ENCODE results near the gene SENP8. TPM values are rescaled to one million over a fixed set of nuclear protein-coding genes. Genes with fewer than 3 reads are reported as not detected.

The SENP8 gene
- total RNA-seq, 3 donors from 2014 or later (not counting 1 experiment from before 2014, with no cell fraction given): 0.27 to 0.45 (median 0.28) TPM

DNA sequence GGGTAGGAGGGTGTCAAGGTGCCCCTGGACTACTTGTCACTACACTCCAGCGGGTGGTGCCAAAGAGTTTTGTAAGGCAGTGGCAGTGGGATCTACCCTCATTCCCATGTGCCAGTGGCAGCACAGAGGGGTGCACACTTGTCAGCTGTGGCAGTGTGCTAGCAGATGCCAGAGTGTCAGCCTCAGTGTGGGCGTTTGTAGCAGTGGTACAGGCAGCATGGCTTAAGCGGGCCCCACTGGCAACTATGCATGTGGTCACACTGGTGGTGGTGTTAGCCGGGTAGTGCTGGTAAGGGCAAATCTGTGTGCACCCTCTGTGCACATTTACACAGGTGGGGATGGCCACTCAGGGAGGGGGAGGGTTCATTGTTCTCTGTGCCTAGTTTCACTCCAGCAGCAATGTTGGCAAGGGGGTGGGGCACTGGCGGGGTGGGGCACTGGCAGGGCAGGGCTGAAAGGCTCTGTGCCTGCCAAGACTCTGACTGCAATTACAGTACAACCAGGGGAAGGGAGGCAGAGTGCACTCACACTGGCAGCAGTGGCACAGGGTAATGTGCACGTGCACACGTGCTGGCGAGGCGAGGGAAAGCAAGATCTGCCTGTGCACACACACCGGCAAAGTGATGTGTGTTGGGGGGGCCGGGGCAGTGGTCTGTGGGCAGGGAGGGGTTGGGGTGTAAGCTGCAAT lies 32.0 kb upstream of the SENP8 start:
- no peak for ATAC-seq
- no peaks in the 10 kb centered on the region for H3K36me3 ChIP-seq (ENCODE audit: control insufficient read depth, insufficient read depth, low read length)
- intact Hi-C loops (cut with micrococcal nuclease): no loop called here
- DNase-seq: no peak
- H3K9me3 ChIP-seq (ENCODE audit: control insufficient read depth, insufficient read depth, low read length): no peaks in the 10 kb centered on the region
- no peak overlapping the region for H3K4me3 ChIP-seq (ENCODE audit: low read length)
- no peaks in the 10 kb centered on the region for H3K4me1 ChIP-seq (ENCODE audit: control insufficient read depth, insufficient read depth, low read length)
- no peaks in the 10 kb centered on the region for H3K27me3 Mint-ChIP-seq (ENCODE audit: low read depth in 2 of 2)
- no peak overlapping the region for H3K4me3 Mint-ChIP-seq
- 94% methylated on average over 11 of the region's 11 CpGs for WGBS (ENCODE audit: insufficient coverage)
- no peaks in the 10 kb centered on the region for H3K36me3 Mint-ChIP-seq
- no peak overlapping the region for H3K27ac ChIP-seq (ENCODE audit: low read length)
- peaks cover 18 to 23% of the 10 kb centered on the region in 2 donors for H3K4me1 Mint-ChIP-seq
- no peaks in the 10 kb centered on the region for H3K27me3 ChIP-seq (ENCODE audit: control insufficient read depth, insufficient read depth, low read length)
- no peak for TF ChIP-seq CTCF (IDR thresholded peaks at IDR 0.05)
- no peak overlapping the region for H3K27ac Mint-ChIP-seq
- no peaks in the 10 kb centered on the region for H3K9me3 Mint-ChIP-seq

GRCh38 chr15:72086920-72087648 lies 31.1 kb upstream of the SENP8 start:
- WGBS (ENCODE audit: insufficient coverage): 97% methylated on average over 9 of the region's 9 CpGs
- no peaks in the 10 kb centered on the region for H3K4me1 ChIP-seq (ENCODE audit: control insufficient read depth, insufficient read depth, low read length)
- Mint-ChIP-seq H3K27ac (no peak overlapping the region), H3K27me3 (ENCODE audit: low read depth in 2 of 2) (no peaks in the 10 kb centered on the region), H3K36me3 (no peaks in the 10 kb centered on the region), H3K4me3 (no peak overlapping the region), H3K4me1 (peaks cover 21 to 29% of the 10 kb centered on the region in 2 donors), H3K9me3 (no peaks in the 10 kb centered on the region)
- no peaks in the 10 kb centered on the region for H3K9me3 ChIP-seq (ENCODE audit: control insufficient read depth, insufficient read depth, low read length)
- no peak overlapping the region for H3K27ac ChIP-seq (ENCODE audit: low read length)
- ATAC-seq (no peak), DNase-seq (no peak)
- no peak for TF ChIP-seq CTCF (IDR thresholded peaks at IDR 0.05)
- H3K36me3 ChIP-seq (ENCODE audit: control insufficient read depth, insufficient read depth, low read length): no peaks in the 10 kb centered on the region
- H3K4me3 ChIP-seq (ENCODE audit: low read length): no peak overlapping the region
- H3K27me3 ChIP-seq (ENCODE audit: control insufficient read depth, insufficient read depth, low read length): no peaks in the 10 kb centered on the region
- intact Hi-C loops (cut with micrococcal nuclease): no loop called here

- Histone ChIP-seq H3K4me1 (ENCODE audit: control insufficient read depth, insufficient read depth, low read length) (no peaks in the 10 kb centered on the region), H3K9me3 (ENCODE audit: control insufficient read depth, insufficient read depth, low read length) (no peaks in the 10 kb centered on the region), H3K27me3 (ENCODE audit: control insufficient read depth, insufficient read depth, low read length) (no peaks in the 10 kb centered on the region), H3K27ac (ENCODE audit: low read length) (no peak overlapping the region), H3K36me3 (ENCODE audit: control insufficient read depth, insufficient read depth, low read length) (no peaks in the 10 kb centered on the region), H3K4me3 (ENCODE audit: low read length) (no peak overlapping the region)
- no peak overlapping the region for H3K4me3 Mint-ChIP-seq
- H3K27me3 Mint-ChIP-seq (ENCODE audit: low read depth in 2 of 2): no peaks in the 10 kb centered on the region
- H3K36me3 Mint-ChIP-seq: no peaks in the 10 kb centered on the region
- DNase-seq (no peak), ATAC-seq (no peak)
- H3K4me1 Mint-ChIP-seq: peaks cover 27 to 36% of the 10 kb centered on the region in 2 donors
- no peak for TF ChIP-seq CTCF (IDR thresholded peaks at IDR 0.05)
- H3K9me3 Mint-ChIP-seq: no peaks in the 10 kb centered on the region
- intact Hi-C loops (cut with micrococcal nuclease): no loop called here
- no peak overlapping the region for H3K27ac Mint-ChIP-seq
- 100% methylated on average over 3 of the region's 3 CpGs for WGBS (ENCODE audit: insufficient coverage)
Observed at GRCh38 chr15:72092006-72092405, 26.2 kb upstream of the SENP8 start.

Measured in natural killer cell (primary cell).